GM13977 (cell line): ENCODE results near the gene TBC1D2.

Experiments
- DNase-seq: peaks from one replicate; pipeline ENCODE4 v3.0.0; 2012; ENCODE audit warnings: low spot score
- in situ Hi-C: fragments of 300-500 bp; cut with MboI; formaldehyde crosslinking; loops from one replicate; pipeline ENCODE4 v1.12.0; 2022; ENCODE audit warnings: low sequenced_read_pairs, low pct_unique_long_range_greater_than_20kb, mixed read lengths, inconsistent platforms; ENCODE audit not compliant: unreplicated experiment
- TF ChIP-seq, protein P1 (sequence below): IDR thresholded peaks from 2 replicates; pipeline ENCODE4 v1.5.1; 2012; ENCODE audit warnings: mild to moderate bottlenecking, control low read depth; ENCODE audit not compliant: insufficient read depth; ENCODE audit errors: extremely low read depth, missing control alignments

Gene TBC1D2

DNA sequence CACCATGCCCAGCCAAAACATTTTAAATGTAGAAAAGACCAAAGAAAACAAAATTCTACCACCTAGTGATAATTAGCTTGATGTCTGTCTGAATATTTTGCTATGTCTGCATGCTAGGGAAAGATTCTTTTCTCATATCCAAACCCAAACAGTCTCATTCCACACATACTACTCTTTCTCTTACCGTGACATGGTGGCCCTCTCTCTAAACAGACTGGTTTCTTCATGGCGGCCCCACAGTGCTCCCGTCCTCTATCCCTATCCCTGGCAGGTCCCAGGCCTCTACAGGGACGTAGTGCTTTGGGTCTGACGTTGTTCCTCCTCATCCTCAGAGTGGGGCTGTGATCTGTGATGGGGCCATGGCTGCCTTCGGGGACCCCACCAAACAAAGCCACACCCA is 71.1 kb downstream of the TBC1D2 start:
- TF ChIP-seq, protein P1, sequence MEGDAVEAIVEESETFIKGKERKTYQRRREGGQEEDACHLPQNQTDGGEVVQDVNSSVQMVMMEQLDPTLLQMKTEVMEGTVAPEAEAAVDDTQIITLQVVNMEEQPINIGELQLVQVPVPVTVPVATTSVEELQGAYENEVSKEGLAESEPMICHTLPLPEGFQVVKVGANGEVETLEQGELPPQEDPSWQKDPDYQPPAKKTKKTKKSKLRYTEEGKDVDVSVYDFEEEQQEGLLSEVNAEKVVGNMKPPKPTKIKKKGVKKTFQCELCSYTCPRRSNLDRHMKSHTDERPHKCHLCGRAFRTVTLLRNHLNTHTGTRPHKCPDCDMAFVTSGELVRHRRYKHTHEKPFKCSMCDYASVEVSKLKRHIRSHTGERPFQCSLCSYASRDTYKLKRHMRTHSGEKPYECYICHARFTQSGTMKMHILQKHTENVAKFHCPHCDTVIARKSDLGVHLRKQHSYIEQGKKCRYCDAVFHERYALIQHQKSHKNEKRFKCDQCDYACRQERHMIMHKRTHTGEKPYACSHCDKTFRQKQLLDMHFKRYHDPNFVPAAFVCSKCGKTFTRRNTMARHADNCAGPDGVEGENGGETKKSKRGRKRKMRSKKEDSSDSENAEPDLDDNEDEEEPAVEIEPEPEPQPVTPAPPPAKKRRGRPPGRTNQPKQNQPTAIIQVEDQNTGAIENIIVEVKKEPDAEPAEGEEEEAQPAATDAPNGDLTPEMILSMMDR: no peak
- no peak for DNase-seq
- in situ Hi-C loops: no loop called here

GRCh38 chr9:98182889-98183599 is 72.4 kb downstream of the TBC1D2 start:
- in situ Hi-C loops: no loop called here
- DNase-seq: no peak
- TF ChIP-seq, protein P1: no peak

DNA sequence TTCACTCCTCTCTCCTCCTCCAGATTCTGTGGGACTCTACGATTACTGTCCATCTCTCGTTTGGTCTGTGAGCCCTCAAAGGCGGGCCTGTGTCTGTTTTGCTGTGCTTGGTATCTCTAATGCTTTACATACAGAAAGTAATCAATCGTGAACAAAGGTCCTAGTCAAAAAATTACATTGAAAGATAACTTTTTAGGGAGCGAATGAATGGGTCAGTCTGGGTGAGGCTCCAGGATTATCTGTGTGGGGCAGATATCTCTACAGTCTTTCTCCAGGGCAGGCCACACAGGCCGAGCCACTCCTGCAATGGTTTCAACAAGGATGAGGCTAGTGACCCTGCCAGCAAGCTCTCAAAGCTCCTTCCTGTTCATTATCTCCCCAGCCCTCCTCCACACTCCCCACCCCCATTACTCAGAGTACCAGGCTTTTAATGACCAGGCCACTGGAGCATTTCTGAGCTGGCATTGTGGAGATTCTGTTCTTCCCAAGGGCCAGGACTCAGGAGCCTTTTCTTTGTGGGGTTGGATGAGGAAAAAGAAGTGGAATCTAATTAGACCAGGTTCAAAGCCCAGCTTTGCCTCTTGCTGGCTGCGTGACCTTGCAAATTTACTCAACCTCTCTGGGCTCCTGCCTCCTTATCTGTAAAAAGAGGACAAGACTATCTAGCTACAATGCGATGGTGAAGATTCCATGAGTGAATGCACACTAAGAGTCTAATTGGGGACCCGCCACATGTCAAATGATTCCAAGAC is 73.2 kb downstream of the TBC1D2 start:
- TF ChIP-seq, protein P1: no peak
- DNase-seq: no peak
- in situ Hi-C loops: no loop called here

DNA sequence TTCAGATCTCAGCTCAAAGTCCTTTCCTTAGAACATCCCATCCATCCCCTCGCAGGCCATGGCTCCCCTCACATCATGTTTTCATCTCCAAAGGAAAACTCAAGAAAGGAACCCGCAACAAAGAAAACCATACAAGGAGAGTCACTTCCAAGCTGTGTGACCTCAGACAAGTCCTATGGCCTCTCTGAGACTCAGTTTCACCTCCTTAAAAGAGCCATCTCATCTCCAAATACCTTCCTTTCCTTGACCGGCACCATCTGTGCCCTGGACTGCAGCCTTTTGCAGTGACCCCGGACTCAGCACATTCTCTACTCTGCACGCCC is 73.7 kb downstream of the TBC1D2 start:
- in situ Hi-C loops: no loop called here
- TF ChIP-seq, protein P1: no peak
- no peak for DNase-seq

GRCh38 chr9:98180996-98181395 is 74.5 kb downstream of the TBC1D2 start:
- no peak for DNase-seq
- TF ChIP-seq, protein P1: no peak
- in situ Hi-C loops: no loop called here

DNA sequence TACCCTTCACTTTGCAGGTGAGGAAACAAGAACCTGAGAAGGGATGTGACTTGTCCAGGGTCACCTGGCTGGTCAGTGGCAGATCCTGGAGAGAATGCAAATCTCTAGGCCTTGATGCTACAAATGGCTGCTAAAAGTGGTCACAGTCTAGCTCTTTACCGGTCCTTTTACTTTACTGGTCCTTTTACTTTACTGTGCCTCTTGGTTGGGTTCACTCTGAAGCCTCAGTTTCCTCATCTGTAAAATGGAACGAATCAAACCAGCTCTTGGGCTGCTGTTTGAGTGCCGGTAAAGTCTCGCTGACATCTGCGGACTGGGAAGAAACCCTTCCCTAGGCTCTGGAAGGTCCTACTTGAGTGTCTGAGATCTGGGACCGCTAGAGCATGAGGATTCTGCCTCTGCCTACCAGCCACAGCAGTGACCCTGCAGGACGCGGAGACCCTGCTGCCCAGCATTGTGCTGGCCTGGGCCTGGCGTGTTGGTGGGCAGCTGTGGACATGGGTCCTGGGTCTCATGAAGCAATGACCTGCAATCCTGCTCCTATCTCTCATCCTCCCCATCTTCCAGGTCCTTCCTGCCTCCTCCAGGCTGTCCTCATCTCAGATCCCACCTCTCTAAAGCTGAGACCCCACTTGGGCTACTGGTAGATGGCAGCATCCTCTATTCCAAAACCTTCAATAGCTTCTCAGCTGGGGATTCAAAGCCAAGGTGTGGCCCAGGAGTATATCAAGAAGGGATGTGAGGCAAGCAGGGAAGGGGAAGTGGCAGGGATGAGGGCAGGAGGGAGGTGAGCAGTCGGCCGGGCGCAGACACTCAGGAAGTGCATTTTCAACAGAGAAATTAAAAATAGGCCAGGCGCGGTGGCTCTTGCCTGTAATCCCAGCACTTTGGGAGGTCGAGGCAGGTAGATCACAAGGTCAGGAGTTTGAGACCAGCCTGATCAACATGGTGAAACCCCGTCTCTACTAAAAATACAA is 76.3 kb downstream of the TBC1D2 start:
- in situ Hi-C loops: no loop called here
- TF ChIP-seq, protein P1: no peak
- DNase-seq: no peak
